Central memory CD8-positive, alpha-beta T cell (primary cell): Measurements from ENCODE around the gene STAT4.

Source experiments
- ATAC-seq: fragments of 150-1000 bp; cut with Tn5 transposase; replicated peaks from 2 replicates; pipeline ENCODE4 v1.10.0; 2022; ENCODE audit warnings: mild to moderate bottlenecking, moderate FRiP score, moderate number of reproducible peaks; ENCODE audit not compliant: poor library complexity, severe bottlenecking; ENCODE audit errors: extremely low read depth
- DNase-seq, 2 donors: peaks; one replicate each; pipeline ENCODE4 v3.0.0; 2021; ENCODE audit warnings: low spot score in 2 of 2
- H3K27ac Mint-ChIP-seq: one replicate; pipeline ENCODE4 v1.8.0; 2022; ENCODE audit warnings: low read depth, mild to moderate bottlenecking, moderate library complexity, mixed read lengths
- H3K27me3 Mint-ChIP-seq: one replicate; pipeline ENCODE4 v1.8.0; 2022; ENCODE audit warnings: mixed read lengths
- H3K36me3 Mint-ChIP-seq: one replicate; pipeline ENCODE4 v1.8.0; 2022; ENCODE audit warnings: mild to moderate bottlenecking, moderate library complexity, mixed read lengths; ENCODE audit not compliant: insufficient read depth
- H3K4me1 Mint-ChIP-seq: one replicate; pipeline ENCODE4 v1.8.0; 2022; ENCODE audit warnings: mixed read lengths
- H3K4me3 Mint-ChIP-seq: one replicate; pipeline ENCODE4 v1.8.0; 2022; ENCODE audit warnings: mild to moderate bottlenecking, moderate library complexity, mixed read lengths
- H3K9me3 Mint-ChIP-seq: one replicate; pipeline ENCODE4 v1.8.0; 2022; ENCODE audit warnings: mixed read lengths

STAT4 gene

GRCh38 chr2:191170773-191171172 lies 20.0 kb upstream of the STAT4 start:
- ATAC-seq (no peak), DNase-seq (no peak)
- Mint-ChIP-seq H3K36me3 (no peaks in the 10 kb centered on the region), H3K27me3 (peaks cover 8% of the 10 kb centered on the region), H3K27ac (no peak overlapping the region), H3K9me3 (no peaks in the 10 kb centered on the region), H3K4me3 (no peak overlapping the region), H3K4me1 (peaks cover 5% of the 10 kb centered on the region)

GRCh38 chr2:191170301-191170636 lies 19.5 kb upstream of the STAT4 start:
- H3K4me1 Mint-ChIP-seq = peaks cover 7% of the 10 kb centered on the region
- H3K4me3 Mint-ChIP-seq = no peak overlapping the region
- ATAC-seq (no peak), DNase-seq (no peak)
- H3K27me3 Mint-ChIP-seq = peaks cover 8% of the 10 kb centered on the region
- no peak overlapping the region for H3K27ac Mint-ChIP-seq
- no peaks in the 10 kb centered on the region for H3K9me3 Mint-ChIP-seq
- H3K36me3 Mint-ChIP-seq = no peaks in the 10 kb centered on the region

- Mint-ChIP-seq H3K9me3 (no peaks in the 10 kb centered on the region), H3K27me3 (peaks cover 8% of the 10 kb centered on the region), H3K27ac (no peak overlapping the region), H3K4me3 (no peak overlapping the region), H3K36me3 (no peaks in the 10 kb centered on the region), H3K4me1 (peaks cover 12% of the 10 kb centered on the region)
- no peak for DNase-seq
- no peak for ATAC-seq
These were observed 18.9 kb upstream of the STAT4 start for GRCh38 chr2:191169456-191170300.

- H3K36me3 Mint-ChIP-seq = no peaks in the 10 kb centered on the region
- H3K4me3 Mint-ChIP-seq = no peak overlapping the region
- H3K9me3 Mint-ChIP-seq = no peaks in the 10 kb centered on the region
- no peak overlapping the region for H3K27ac Mint-ChIP-seq
- H3K27me3 Mint-ChIP-seq = peaks cover 8% of the 10 kb centered on the region
- ATAC-seq (no peak), DNase-seq (no peak)
- peaks cover 12% of the 10 kb centered on the region for H3K4me1 Mint-ChIP-seq
These were observed 17.0 kb upstream of the STAT4 start for GRCh38 chr2:191167766-191168165.

GRCh38 chr2:191166756-191167445 lies 16.1 kb upstream of the STAT4 start:
- Mint-ChIP-seq H3K4me3 (no peak overlapping the region), H3K27me3 (peaks cover 8% of the 10 kb centered on the region), H3K27ac (no peak overlapping the region), H3K9me3 (no peaks in the 10 kb centered on the region), H3K4me1 (peaks cover 12% of the 10 kb centered on the region), H3K36me3 (no peaks in the 10 kb centered on the region)
- DNase-seq (no peak), ATAC-seq (no peak)

GRCh38 chr2:191166111-191166755 lies 15.4 kb upstream of the STAT4 start:
- DNase-seq = no peak
- H3K9me3 Mint-ChIP-seq = no peaks in the 10 kb centered on the region
- H3K4me3 Mint-ChIP-seq = no peak overlapping the region
- H3K27me3 Mint-ChIP-seq = peaks cover 8% of the 10 kb centered on the region
- no peak for ATAC-seq
- no peak overlapping the region for H3K27ac Mint-ChIP-seq
- H3K36me3 Mint-ChIP-seq = no peaks in the 10 kb centered on the region
- H3K4me1 Mint-ChIP-seq = peaks cover 12% of the 10 kb centered on the region

GRCh38 chr2:191165176-191165643 lies 14.4 kb upstream of the STAT4 start:
- H3K4me3 Mint-ChIP-seq = peak overlapping the region; percentile 13
- no peak overlapping the region for H3K27ac Mint-ChIP-seq
- H3K27me3 Mint-ChIP-seq = peaks cover 8% of the 10 kb centered on the region
- no peaks in the 10 kb centered on the region for H3K36me3 Mint-ChIP-seq
- no peaks in the 10 kb centered on the region for H3K9me3 Mint-ChIP-seq
- peaks cover 10% of the 10 kb centered on the region for H3K4me1 Mint-ChIP-seq
- ATAC-seq (peak; percentile 60), DNase-seq (peak in 1 of 2 donors; percentile 23)

GRCh38 chr2:191158747-191159146 lies 8.0 kb upstream of the STAT4 start:
- DNase-seq (no peak), ATAC-seq (no peak)
- Mint-ChIP-seq H3K27me3 (no peaks in the 10 kb centered on the region), H3K36me3 (no peaks in the 10 kb centered on the region), H3K4me3 (no peak overlapping the region), H3K27ac (no peak overlapping the region), H3K9me3 (no peaks in the 10 kb centered on the region), H3K4me1 (peaks cover 17% of the 10 kb centered on the region)

GRCh38 chr2:191158193-191158592 lies 7.4 kb upstream of the STAT4 start:
- DNase-seq = no peak
- no peaks in the 10 kb centered on the region for H3K27me3 Mint-ChIP-seq
- no peaks in the 10 kb centered on the region for H3K9me3 Mint-ChIP-seq
- no peaks in the 10 kb centered on the region for H3K36me3 Mint-ChIP-seq
- ATAC-seq = no peak
- peaks cover 18% of the 10 kb centered on the region for H3K4me1 Mint-ChIP-seq
- H3K4me3 Mint-ChIP-seq = no peak overlapping the region
- H3K27ac Mint-ChIP-seq = no peak overlapping the region

- H3K4me1 Mint-ChIP-seq = peaks cover 40% of the 10 kb centered on the region
- no peak for DNase-seq
- H3K27me3 Mint-ChIP-seq = no peaks in the 10 kb centered on the region
- H3K4me3 Mint-ChIP-seq = no peak overlapping the region
- no peak for ATAC-seq
- peaks cover 4% of the 10 kb centered on the region for H3K36me3 Mint-ChIP-seq
- H3K9me3 Mint-ChIP-seq = no peaks in the 10 kb centered on the region
- no peak overlapping the region for H3K27ac Mint-ChIP-seq
These were observed 4.8 kb upstream of the STAT4 start for GRCh38 chr2:191155608-191156071.

GRCh38 chr2:191153716-191154115 lies 2.9 kb upstream of the STAT4 start:
- H3K4me3 Mint-ChIP-seq = no peak overlapping the region
- DNase-seq (no peak), ATAC-seq (no peak)
- peaks cover 21% of the 10 kb centered on the region for H3K36me3 Mint-ChIP-seq
- H3K4me1 Mint-ChIP-seq = peaks cover 41% of the 10 kb centered on the region
- H3K27me3 Mint-ChIP-seq = no peaks in the 10 kb centered on the region
- no peaks in the 10 kb centered on the region for H3K9me3 Mint-ChIP-seq
- H3K27ac Mint-ChIP-seq = peak overlapping the region; percentile 96

- no peak for DNase-seq
- peak overlapping the region; percentile 8 for H3K4me3 Mint-ChIP-seq
- no peak for ATAC-seq
These were observed 1.9 kb upstream of the STAT4 start for GRCh38 chr2:191152482-191153240.

More at GRCh38 chr2:191152482-191153240, 1.9 kb upstream of the STAT4 start:
- Mint-ChIP-seq H3K27me3 (no peaks in the 10 kb centered on the region), H3K36me3 (peaks cover 31% of the 10 kb centered on the region), H3K9me3 (no peaks in the 10 kb centered on the region), H3K27ac (peak overlapping the region; percentile 96), H3K4me1 (peaks cover 50% of the 10 kb centered on the region)
